H1 (cell line): ENCODE measurements around the gene DEPDC4. TPM values are rescaled to one million over a fixed set of nuclear protein-coding genes. Genes with fewer than 3 reads are reported as not detected.

Source experiments
- polyA plus RNA-seq, 7 experiments: library from polyadenylated mRNA; depleted of rRNA in 3 of 7; stranded (reverse) in 5 of 7; unstranded in 2 of 7; fragments of >200 nt in 5 of 7; fragments of 200-250 nt in 2 of 7; gene quantifications; 1 replicate in 5 of 7; 2 replicates in 1 of 7; 4 replicates in 1 of 7; pipeline versions ENCODE4 v1.2.1 to v1.2.3, GENCODE V29; 2011 to 2013; ENCODE audit warnings: missing spikeins in 2 of 7, mixed read lengths in 2 of 7
- total RNA-seq: library from RNA; stranded (reverse); fragmentation: NEBNext Ultra II Directional; extraction: Animal tissue kit (Norgen Biotek cat#: 25700); gene quantifications from 2 replicates; pipeline ENCODE4 v1.2.1, GENCODE V29; 2021
- TF ChIP-seq, protein P1 (sequence below): fragments of 300-600 bp; sonication (generic); IDR thresholded peaks from 2 replicates; pipeline ENCODE4 v1.7.1; 2012; ENCODE audit warnings: low read length, moderate library complexity, mild to moderate bottlenecking, inconsistent platforms; ENCODE audit not compliant: insufficient replicate concordance

The DEPDC4 gene
- total and polyA plus RNA-seq, 2 of the 8 experiments (the other 6 are each of a cell fraction or from before 2014, with no cell fraction given) = 0.80 to 3.8 TPM

DNA sequence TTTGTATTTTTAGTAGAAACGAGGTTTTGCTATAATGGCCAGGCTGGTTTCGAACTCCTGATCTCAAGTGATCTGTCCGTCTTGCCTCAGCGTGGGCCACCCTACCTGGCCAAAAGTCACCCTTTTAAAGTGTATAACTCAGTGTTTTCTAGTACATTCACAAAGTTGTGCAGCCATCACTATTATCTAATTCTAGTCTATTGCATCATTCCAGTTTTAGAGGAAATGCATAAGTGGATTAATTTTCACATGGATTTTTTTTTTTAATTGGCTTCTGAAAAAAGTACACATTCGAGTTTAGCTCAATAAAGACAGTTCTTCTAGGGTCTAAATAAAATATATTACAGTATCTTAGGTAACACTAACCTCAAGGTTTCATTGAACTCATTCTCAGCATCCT, 3.7 kb downstream of the DEPDC4 start (continued):
- TF ChIP-seq, protein P1, sequence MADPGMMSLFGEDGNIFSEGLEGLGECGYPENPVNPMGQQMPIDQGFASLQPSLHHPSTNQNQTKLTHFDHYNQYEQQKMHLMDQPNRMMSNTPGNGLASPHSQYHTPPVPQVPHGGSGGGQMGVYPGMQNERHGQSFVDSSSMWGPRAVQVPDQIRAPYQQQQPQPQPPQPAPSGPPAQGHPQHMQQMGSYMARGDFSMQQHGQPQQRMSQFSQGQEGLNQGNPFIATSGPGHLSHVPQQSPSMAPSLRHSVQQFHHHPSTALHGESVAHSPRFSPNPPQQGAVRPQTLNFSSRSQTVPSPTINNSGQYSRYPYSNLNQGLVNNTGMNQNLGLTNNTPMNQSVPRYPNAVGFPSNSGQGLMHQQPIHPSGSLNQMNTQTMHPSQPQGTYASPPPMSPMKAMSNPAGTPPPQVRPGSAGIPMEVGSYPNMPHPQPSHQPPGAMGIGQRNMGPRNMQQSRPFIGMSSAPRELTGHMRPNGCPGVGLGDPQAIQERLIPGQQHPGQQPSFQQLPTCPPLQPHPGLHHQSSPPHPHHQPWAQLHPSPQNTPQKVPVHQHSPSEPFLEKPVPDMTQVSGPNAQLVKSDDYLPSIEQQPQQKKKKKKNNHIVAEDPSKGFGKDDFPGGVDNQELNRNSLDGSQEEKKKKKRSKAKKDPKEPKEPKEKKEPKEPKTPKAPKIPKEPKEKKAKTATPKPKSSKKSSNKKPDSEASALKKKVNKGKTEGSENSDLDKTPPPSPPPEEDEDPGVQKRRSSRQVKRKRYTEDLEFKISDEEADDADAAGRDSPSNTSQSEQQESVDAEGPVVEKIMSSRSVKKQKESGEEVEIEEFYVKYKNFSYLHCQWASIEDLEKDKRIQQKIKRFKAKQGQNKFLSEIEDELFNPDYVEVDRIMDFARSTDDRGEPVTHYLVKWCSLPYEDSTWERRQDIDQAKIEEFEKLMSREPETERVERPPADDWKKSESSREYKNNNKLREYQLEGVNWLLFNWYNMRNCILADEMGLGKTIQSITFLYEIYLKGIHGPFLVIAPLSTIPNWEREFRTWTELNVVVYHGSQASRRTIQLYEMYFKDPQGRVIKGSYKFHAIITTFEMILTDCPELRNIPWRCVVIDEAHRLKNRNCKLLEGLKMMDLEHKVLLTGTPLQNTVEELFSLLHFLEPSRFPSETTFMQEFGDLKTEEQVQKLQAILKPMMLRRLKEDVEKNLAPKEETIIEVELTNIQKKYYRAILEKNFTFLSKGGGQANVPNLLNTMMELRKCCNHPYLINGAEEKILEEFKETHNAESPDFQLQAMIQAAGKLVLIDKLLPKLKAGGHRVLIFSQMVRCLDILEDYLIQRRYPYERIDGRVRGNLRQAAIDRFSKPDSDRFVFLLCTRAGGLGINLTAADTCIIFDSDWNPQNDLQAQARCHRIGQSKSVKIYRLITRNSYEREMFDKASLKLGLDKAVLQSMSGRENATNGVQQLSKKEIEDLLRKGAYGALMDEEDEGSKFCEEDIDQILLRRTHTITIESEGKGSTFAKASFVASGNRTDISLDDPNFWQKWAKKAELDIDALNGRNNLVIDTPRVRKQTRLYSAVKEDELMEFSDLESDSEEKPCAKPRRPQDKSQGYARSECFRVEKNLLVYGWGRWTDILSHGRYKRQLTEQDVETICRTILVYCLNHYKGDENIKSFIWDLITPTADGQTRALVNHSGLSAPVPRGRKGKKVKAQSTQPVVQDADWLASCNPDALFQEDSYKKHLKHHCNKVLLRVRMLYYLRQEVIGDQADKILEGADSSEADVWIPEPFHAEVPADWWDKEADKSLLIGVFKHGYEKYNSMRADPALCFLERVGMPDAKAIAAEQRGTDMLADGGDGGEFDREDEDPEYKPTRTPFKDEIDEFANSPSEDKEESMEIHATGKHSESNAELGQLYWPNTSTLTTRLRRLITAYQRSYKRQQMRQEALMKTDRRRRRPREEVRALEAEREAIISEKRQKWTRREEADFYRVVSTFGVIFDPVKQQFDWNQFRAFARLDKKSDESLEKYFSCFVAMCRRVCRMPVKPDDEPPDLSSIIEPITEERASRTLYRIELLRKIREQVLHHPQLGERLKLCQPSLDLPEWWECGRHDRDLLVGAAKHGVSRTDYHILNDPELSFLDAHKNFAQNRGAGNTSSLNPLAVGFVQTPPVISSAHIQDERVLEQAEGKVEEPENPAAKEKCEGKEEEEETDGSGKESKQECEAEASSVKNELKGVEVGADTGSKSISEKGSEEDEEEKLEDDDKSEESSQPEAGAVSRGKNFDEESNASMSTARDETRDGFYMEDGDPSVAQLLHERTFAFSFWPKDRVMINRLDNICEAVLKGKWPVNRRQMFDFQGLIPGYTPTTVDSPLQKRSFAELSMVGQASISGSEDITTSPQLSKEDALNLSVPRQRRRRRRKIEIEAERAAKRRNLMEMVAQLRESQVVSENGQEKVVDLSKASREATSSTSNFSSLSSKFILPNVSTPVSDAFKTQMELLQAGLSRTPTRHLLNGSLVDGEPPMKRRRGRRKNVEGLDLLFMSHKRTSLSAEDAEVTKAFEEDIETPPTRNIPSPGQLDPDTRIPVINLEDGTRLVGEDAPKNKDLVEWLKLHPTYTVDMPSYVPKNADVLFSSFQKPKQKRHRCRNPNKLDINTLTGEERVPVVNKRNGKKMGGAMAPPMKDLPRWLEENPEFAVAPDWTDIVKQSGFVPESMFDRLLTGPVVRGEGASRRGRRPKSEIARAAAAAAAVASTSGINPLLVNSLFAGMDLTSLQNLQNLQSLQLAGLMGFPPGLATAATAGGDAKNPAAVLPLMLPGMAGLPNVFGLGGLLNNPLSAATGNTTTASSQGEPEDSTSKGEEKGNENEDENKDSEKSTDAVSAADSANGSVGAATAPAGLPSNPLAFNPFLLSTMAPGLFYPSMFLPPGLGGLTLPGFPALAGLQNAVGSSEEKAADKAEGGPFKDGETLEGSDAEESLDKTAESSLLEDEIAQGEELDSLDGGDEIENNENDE = no peak
- TF ChIP-seq, all 59 proteins: peak for 0
